Measurements from ENCODE around the gene SENP5. TPM values are rescaled to one million over a fixed set of nuclear protein-coding genes. Genes with fewer than 3 reads are reported as not detected.
A peak's percentile ranks its signal among the peaks of the same experiment; 100 is the strongest.

SENP5 gene
- total and polyA plus RNA-seq, 9 of the 15 experiments (the other 6 are each of a cell fraction or from before 2014, with no cell fraction given), result 18.3 to 59.7 (median 35.8) TPM

GRCh38 chr3:196942226-196942914, 74.7 kb downstream of the SENP5 start, which contains the start of gene NCBP2 (continued):
- TF ChIP-seq AFF1 (IDR thresholded peaks at IDR 0.05; ENCODE audit: low read depth in 1 of 2, partially characterized antibody in 2 of 2), result peak in 1 of 2 experiments; percentile 70
- peak; percentile 66 for TF ChIP-seq VEZF1 (CRISPR knock-in tag; IDR thresholded peaks at IDR 0.05)
- peak; percentile 98 for TF ChIP-seq ZBTB12 (CRISPR knock-in tag; IDR thresholded peaks at IDR 0.05)
- peak; percentile 98 for TF ChIP-seq POLR2G (IDR thresholded peaks at IDR 0.05; ENCODE audit: low read depth, low read length)
- TF ChIP-seq NFIC (IDR thresholded peaks at IDR 0.05), result peak; percentile 88
- peak; percentile 92 for TF ChIP-seq ZNF511 (CRISPR knock-in tag; IDR thresholded peaks at IDR 0.05)
- peak; percentile 16; the same call in 1 of the 2 replicates for TF ChIP-seq ZHX1 (conservative IDR thresholded peaks at IDR 0.05; ENCODE audit: low read length)
- peak; percentile 59 for TF ChIP-seq THAP7 (CRISPR knock-in tag; IDR thresholded peaks at IDR 0.05)
- peak; percentile 80; the same call in 1 of the 2 replicates for TF ChIP-seq KLF1 (tag; IDR thresholded peaks at IDR 0.05)
- peak; percentile 78 for TF ChIP-seq RBM22 (IDR thresholded peaks at IDR 0.05; ENCODE audit: low read depth, low read length, poor library complexity, severe bottlenecking)
- no peak for TF ChIP-seq HNRNPUL1 (IDR thresholded peaks at IDR 0.05; ENCODE audit: low read length)
- no peak for TF ChIP-seq RAD51 (IDR thresholded peaks at IDR 0.05; ENCODE audit: borderline replicate concordance, low read depth)
- peak; percentile 80 for TF ChIP-seq ATF3 (IDR thresholded peaks at IDR 0.05)
- peak; percentile 62 for TF ChIP-seq ATF3 (CRISPR knock-in tag; conservative IDR thresholded peaks at IDR 0.05)
- peak in 1 of 2 experiments; percentile 60; a peak in 1 of 4 replicates for TF ChIP-seq TRIM24 (IDR thresholded peaks at IDR 0.05)

Measured in K562 (cell line).